ENCODE measurements around the gene ATAD3B. TPM values are rescaled to one million over a fixed set of nuclear protein-coding genes. Genes with fewer than 3 reads are reported as not detected.
"Not testable (repeated sequence)": the region's sequence is repeated elsewhere in the genome, so short reads cannot be mapped to it uniquely, and the experiment has no call there.

The ATAD3B gene
- total RNA-seq, 1 experiment from 2014 or later: 63.6 TPM

DNA sequence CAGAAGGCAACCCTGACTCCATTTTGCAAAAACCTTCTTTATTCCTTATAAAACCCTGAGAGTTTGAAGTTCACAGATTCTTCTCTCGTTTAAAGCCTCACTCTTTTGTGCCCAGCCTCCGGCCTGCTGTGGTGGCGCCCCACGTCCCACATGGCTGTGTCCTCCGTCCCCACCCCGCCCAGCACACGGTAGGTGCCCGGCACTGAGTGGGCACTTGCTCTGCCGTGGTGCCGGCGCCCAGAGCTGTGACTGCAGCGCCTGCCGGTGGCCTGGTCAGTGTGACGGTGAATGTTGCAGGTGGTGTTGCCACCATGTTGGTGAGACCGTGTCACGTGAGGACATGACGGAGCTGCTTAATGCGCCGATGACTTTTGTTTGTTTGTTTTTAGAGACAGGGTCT is 49.8 kb downstream of the ATAD3B start (continued):
- no peak for TF ChIP-seq ATF6 (CRISPR knock-in tag; IDR thresholded peaks at IDR 0.05)
- TF ChIP-seq, protein P1, sequence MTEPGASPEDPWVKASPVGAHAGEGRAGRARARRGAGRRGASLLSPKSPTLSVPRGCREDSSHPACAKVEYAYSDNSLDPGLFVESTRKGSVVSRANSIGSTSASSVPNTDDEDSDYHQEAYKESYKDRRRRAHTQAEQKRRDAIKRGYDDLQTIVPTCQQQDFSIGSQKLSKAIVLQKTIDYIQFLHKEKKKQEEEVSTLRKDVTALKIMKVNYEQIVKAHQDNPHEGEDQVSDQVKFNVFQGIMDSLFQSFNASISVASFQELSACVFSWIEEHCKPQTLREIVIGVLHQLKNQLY (CRISPR knock-in tag; IDR thresholded peaks at IDR 0.05): no peak
- no peak for TF ChIP-seq E2F5 (CRISPR knock-in tag; IDR thresholded peaks at IDR 0.05)
- no peak for TF ChIP-seq E2F4 (CRISPR knock-in tag; IDR thresholded peaks at IDR 0.05; ENCODE audit: borderline replicate concordance, low read depth)
- TF ChIP-seq ZNF416 (CRISPR knock-in tag; IDR thresholded peaks at IDR 0.05): no peak
- no peak for TF ChIP-seq NR1H2 (CRISPR knock-in tag; IDR thresholded peaks at IDR 0.05)
- TF ChIP-seq JAZF1 (CRISPR knock-in tag; IDR thresholded peaks at IDR 0.05): no peak

DNA sequence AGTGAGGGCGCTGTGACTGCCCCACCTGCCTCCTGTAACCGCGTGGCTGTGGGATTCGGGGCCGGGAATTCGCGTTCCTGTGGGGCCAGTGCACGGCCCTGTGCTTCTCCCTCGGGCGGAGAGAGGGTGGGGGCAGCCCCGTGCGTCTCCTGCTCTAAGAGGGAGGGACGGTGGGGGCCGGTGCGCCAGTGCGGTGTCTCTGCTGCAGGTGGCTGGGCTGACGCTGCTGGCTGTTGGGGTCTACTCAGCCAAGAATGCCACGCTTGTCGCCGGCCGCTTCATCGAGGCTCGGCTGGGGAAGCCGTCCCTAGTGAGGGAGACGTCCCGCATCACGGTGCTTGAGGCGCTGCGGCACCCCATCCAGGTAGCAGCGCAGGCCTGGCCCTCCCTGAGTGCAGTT is 51.0 kb downstream of the ATAD3B start:
- H3K27ac Mint-ChIP-seq; DNase-seq (ENCODE audit: low spot score); ATAC-seq; CTCF ChIA-PET; H3K9me3 Mint-ChIP-seq; H3K27me3 Mint-ChIP-seq (ENCODE audit: low read depth); POLR2A ChIA-PET; H3K4me1 Mint-ChIP-seq; H3K4me3 Mint-ChIP-seq: not testable (repeated sequence)
- peaks cover 14% of the 10 kb centered on the region for H3K36me3 Mint-ChIP-seq

DNA sequence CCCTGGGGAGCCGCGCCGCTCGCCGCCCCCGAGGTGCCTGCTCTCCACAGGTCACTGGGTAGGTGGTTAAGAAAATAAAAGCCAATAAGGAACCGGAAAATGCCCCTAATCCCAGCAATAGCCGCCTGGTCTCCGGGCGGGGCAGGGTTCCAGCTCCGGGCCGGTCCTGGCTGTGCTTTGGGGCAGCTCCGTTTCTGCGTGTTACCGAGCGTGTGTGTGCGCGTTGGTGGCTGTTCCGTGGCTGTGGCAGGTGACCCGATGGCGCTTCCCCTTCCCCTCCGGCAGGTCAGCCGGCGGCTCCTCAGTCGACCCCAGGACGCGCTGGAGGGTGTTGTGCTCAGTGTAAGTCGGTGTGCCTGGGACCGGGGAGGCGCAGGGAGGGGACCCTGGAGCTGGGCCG is 51.7 kb downstream of the ATAD3B start:
- H3K4me1 Mint-ChIP-seq; CTCF ChIA-PET; H3K9me3 Mint-ChIP-seq; H3K4me3 Mint-ChIP-seq; ATAC-seq; H3K27me3 Mint-ChIP-seq (ENCODE audit: low read depth); DNase-seq (ENCODE audit: low spot score); POLR2A ChIA-PET; H3K36me3 Mint-ChIP-seq; H3K27ac Mint-ChIP-seq: not testable (repeated sequence)

- POLR2A ChIA-PET; H3K9me3 Mint-ChIP-seq; CTCF ChIA-PET; H3K4me3 Mint-ChIP-seq; H3K4me1 Mint-ChIP-seq; DNase-seq (ENCODE audit: low spot score); ATAC-seq; H3K27ac Mint-ChIP-seq; H3K27me3 Mint-ChIP-seq (ENCODE audit: low read depth); H3K36me3 Mint-ChIP-seq: not testable (repeated sequence)
These were observed 52.1 kb downstream of the ATAD3B start for GRCh38 chr1:1523651-1524050.

GRCh38 chr1:1524750-1525383 is 53.3 kb downstream of the ATAD3B start:
- peaks cover 16% of the 10 kb centered on the region for H3K36me3 Mint-ChIP-seq
- DNase-seq (ENCODE audit: low spot score); ATAC-seq; H3K4me1 Mint-ChIP-seq; H3K9me3 Mint-ChIP-seq; H3K4me3 Mint-ChIP-seq; H3K27me3 Mint-ChIP-seq (ENCODE audit: low read depth); H3K27ac Mint-ChIP-seq: not testable (repeated sequence)
- ChIA-PET CTCF (interaction anchor here (1.2 kb wide), 1 partner anchor 19 kb away, joined by 6 read pairs; no protein-coding TSS in a partner anchor), POLR2A (interaction anchor here (0.7 kb wide), 1 partner anchor 193 kb away, joined by 4 read pairs; no protein-coding TSS in a partner anchor)

- CTCF ChIA-PET: interaction anchor here (1.2 kb wide), 1 partner anchor 21 kb away, joined by 6 read pairs; no protein-coding TSS in a partner anchor
- H3K4me3 Mint-ChIP-seq; H3K4me1 Mint-ChIP-seq; ATAC-seq; H3K9me3 Mint-ChIP-seq; POLR2A ChIA-PET; DNase-seq (ENCODE audit: low spot score); H3K27ac Mint-ChIP-seq; H3K27me3 Mint-ChIP-seq (ENCODE audit: low read depth): not testable (repeated sequence)
- peaks cover 24% of the 10 kb centered on the region for H3K36me3 Mint-ChIP-seq
These were observed 54.9 kb downstream of the ATAD3B start for GRCh38 chr1:1526476-1526875.

Measured in WTC11 (cell line).